Astrocyte (in vitro differentiated cells and primary cell): ENCODE results near the gene SND1. TPM values are rescaled to one million over a fixed set of nuclear protein-coding genes. Genes with fewer than 3 reads are reported as not detected.
A peak's percentile ranks its signal among the peaks of the same experiment; 100 is the strongest.

Experiments used
- DNase-seq: peaks from one replicate; pipeline ENCODE4 v3.0.0-alpha.2; 2010; ENCODE audit warnings: low read depth
- FAIRE-seq: peaks from 2 replicates; lab custom pipeline; 2011; peaks lifted over from hg19 to GRCh38; lab: Jason Lieb, UNC
- H2AFZ ChIP-seq: 2 replicates; pipeline ENCODE4 v1.6.0; 2012; ENCODE audit warnings: low read depth, low read length, inconsistent platforms
- H3K27ac ChIP-seq: 2 replicates; pipeline ENCODE4 v1.5.1; 2011; ENCODE audit warnings: low read depth, low read length, inconsistent platforms
- H3K27me3 ChIP-seq: 2 replicates; pipeline ENCODE4 v1.6.0; 2011; ENCODE audit warnings: low read length, inconsistent platforms; ENCODE audit not compliant: insufficient read depth
- H3K36me3 ChIP-seq: 2 replicates; pipeline ENCODE4 v1.5.1; 2011; ENCODE audit warnings: low read length, inconsistent platforms; ENCODE audit not compliant: insufficient read depth
- H3K4me1 ChIP-seq: 2 replicates; pipeline ENCODE4 v1.5.1; 2011; ENCODE audit warnings: low read length, inconsistent platforms; ENCODE audit not compliant: insufficient read depth
- H3K4me2 ChIP-seq: 2 replicates; pipeline ENCODE4 v1.6.0; 2012; ENCODE audit warnings: low read length, inconsistent platforms
- H3K4me3 ChIP-seq: 2 replicates; pipeline ENCODE4 v1.5.1; 2011; ENCODE audit warnings: low read depth, mild to moderate bottlenecking, low read length, inconsistent platforms; ENCODE audit not compliant: insufficient read depth
- H3K79me2 ChIP-seq: 2 replicates; pipeline ENCODE4 v1.6.0; 2012; ENCODE audit warnings: mild to moderate bottlenecking, low read length, inconsistent platforms; ENCODE audit not compliant: insufficient read depth
- H3K9ac ChIP-seq: 2 replicates; pipeline ENCODE4 v1.6.0; 2012; ENCODE audit warnings: mild to moderate bottlenecking, low read length, inconsistent platforms
- H3K9me3 ChIP-seq: 2 replicates; pipeline ENCODE4 v1.5.1; 2012; ENCODE audit warnings: low read depth, mild to moderate bottlenecking, low read length, inconsistent platforms; ENCODE audit not compliant: insufficient read depth
- H4K20me1 ChIP-seq: 2 replicates; pipeline ENCODE4 v1.6.0; 2012; ENCODE audit warnings: low read length, inconsistent platforms; ENCODE audit not compliant: insufficient read depth
- H3K27ac Mint-ChIP-seq: one replicate; pipeline ENCODE4 v1.8.0; 2021; ENCODE audit warnings: mild to moderate bottlenecking, mixed read lengths; ENCODE audit not compliant: unreplicated experiment
- H3K27me3 Mint-ChIP-seq: one replicate; pipeline ENCODE4 v1.8.0; 2021; ENCODE audit warnings: low read depth, mixed read lengths; ENCODE audit not compliant: unreplicated experiment
- H3K36me3 Mint-ChIP-seq: one replicate; pipeline ENCODE4 v1.8.0; 2021; ENCODE audit warnings: low read depth, mixed read lengths; ENCODE audit not compliant: unreplicated experiment
- H3K4me1 Mint-ChIP-seq: one replicate; pipeline ENCODE4 v1.8.0; 2021; ENCODE audit warnings: low read depth, mixed read lengths; ENCODE audit not compliant: unreplicated experiment
- H3K4me3 Mint-ChIP-seq: one replicate; pipeline ENCODE4 v1.8.0; 2021; ENCODE audit warnings: mild to moderate bottlenecking, moderate library complexity, mixed read lengths; ENCODE audit not compliant: unreplicated experiment
- H3K9me3 Mint-ChIP-seq: one replicate; pipeline ENCODE4 v1.8.0; 2021; ENCODE audit warnings: mild to moderate bottlenecking, mixed read lengths; ENCODE audit not compliant: unreplicated experiment
- CTCF ChIP-seq: IDR thresholded peaks from 2 replicates; pipeline ENCODE4 v1.5.1; 2011; ENCODE audit warnings: low read depth, mild to moderate bottlenecking, inconsistent platforms, low read length, moderate library complexity; ENCODE audit not compliant: insufficient read depth
- EZH2 ChIP-seq: IDR thresholded peaks from 2 replicates; pipeline ENCODE4 v1.6.1; 2012; ENCODE audit warnings: mild to moderate bottlenecking, low read length, inconsistent platforms; ENCODE audit not compliant: insufficient read depth
- total RNA-seq: library from RNA; stranded (reverse); gene quantifications from 2 replicates; pipeline ENCODE4 v1.2.1, GENCODE V29; 2021

SND1 gene
- total RNA-seq, 1 donor from 2014 or later: 267 TPM

- Mint-ChIP-seq H3K9me3 (no peaks in the 10 kb centered on the region), H3K27me3 (no peaks in the 10 kb centered on the region), H3K4me1 (peaks cover 58% of the 10 kb centered on the region), H3K36me3 (peaks cover 5% of the 10 kb centered on the region), H3K27ac (no peak overlapping the region), H3K4me3 (no peak overlapping the region)
- Histone ChIP-seq H3K36me3 (peaks cover 13% of the 10 kb centered on the region), H4K20me1 (peaks cover 88% of the 10 kb centered on the region), H3K4me1 (peaks cover 29% of the 10 kb centered on the region), H2AFZ (no peak overlapping the region), H3K9me3 (no peaks in the 10 kb centered on the region), H3K9ac (no peak overlapping the region), H3K4me3 (no peak overlapping the region), H3K79me2 (peaks cover 41% of the 10 kb centered on the region), H3K4me2 (no peak overlapping the region), H3K27ac (no peak overlapping the region), H3K27me3 (no peaks in the 10 kb centered on the region)
- no peak for TF ChIP-seq EZH2
- no peak for TF ChIP-seq CTCF
- FAIRE-seq (no peak), DNase-seq (no peak)
These were observed 232.1 kb downstream of the SND1 start for GRCh38 chr7:127884066-127884559.

- Histone ChIP-seq H3K27ac (peak overlapping the region; percentile 41), H2AFZ (no peak overlapping the region), H3K4me3 (no peak overlapping the region), H3K9me3 (no peaks in the 10 kb centered on the region), H3K36me3 (peaks cover 13% of the 10 kb centered on the region), H4K20me1 (peaks cover 87% of the 10 kb centered on the region), H3K79me2 (peaks cover 32% of the 10 kb centered on the region), H3K4me2 (peak overlapping the region; percentile 57), H3K4me1 (peaks cover 22% of the 10 kb centered on the region), H3K27me3 (no peaks in the 10 kb centered on the region), H3K9ac (no peak overlapping the region)
- Mint-ChIP-seq H3K27me3 (no peaks in the 10 kb centered on the region), H3K4me3 (no peak overlapping the region), H3K36me3 (peaks cover 7% of the 10 kb centered on the region), H3K4me1 (peaks cover 56% of the 10 kb centered on the region), H3K9me3 (no peaks in the 10 kb centered on the region), H3K27ac (peak overlapping the region; percentile 86)
- TF ChIP-seq CTCF (no peak), EZH2 (no peak)
- DNase-seq: no peak
- no peak for FAIRE-seq
These were observed 233.3 kb downstream of the SND1 start for GRCh38 chr7:127885222-127885772.

GRCh38 chr7:127885843-127886242 lies 233.8 kb downstream of the SND1 start:
- H3K9ac ChIP-seq: no peak overlapping the region
- H3K4me2 ChIP-seq: peak overlapping the region; percentile 57
- Mint-ChIP-seq H3K4me3 (peak overlapping the region; percentile 55), H3K4me1 (peaks cover 53% of the 10 kb centered on the region), H3K27ac (peak overlapping the region; percentile 86), H3K36me3 (peaks cover 7% of the 10 kb centered on the region), H3K9me3 (no peaks in the 10 kb centered on the region), H3K27me3 (no peaks in the 10 kb centered on the region)
- no peak overlapping the region for H2AFZ ChIP-seq
- peaks cover 13% of the 10 kb centered on the region for H3K36me3 ChIP-seq
- FAIRE-seq (no peak), DNase-seq (peak; percentile 80)
- peak overlapping the region; percentile 41 for H3K27ac ChIP-seq
- H3K9me3 ChIP-seq: no peaks in the 10 kb centered on the region
- no peak overlapping the region for H3K4me3 ChIP-seq
- peaks cover 28% of the 10 kb centered on the region for H3K4me1 ChIP-seq
- H3K79me2 ChIP-seq: peaks cover 34% of the 10 kb centered on the region
- H3K27me3 ChIP-seq: no peaks in the 10 kb centered on the region
- peaks cover 87% of the 10 kb centered on the region for H4K20me1 ChIP-seq
- TF ChIP-seq CTCF (no peak), EZH2 (no peak)
